OCI-LY1 (cell line): Measurements from ENCODE around the gene BFSP1.

Experiments
- CTCF ChIP-seq: fragments of 200-600 bp; sonication (generic), shearing (Covaris generic); IDR thresholded peaks from 2 replicates; pipeline ENCODE4 v1.5.1; 2017; ENCODE audit warnings: mild to moderate bottlenecking, antibody characterized with exemption, low read length, moderate library complexity, mixed read lengths
- EZH2 ChIP-seq: fragments of 200-600 bp; sonication (generic), shearing (Covaris generic); IDR thresholded peaks from 2 replicates; pipeline ENCODE4 v1.8.0; 2017; ENCODE audit warnings: borderline replicate concordance, mixed run types, mild to moderate bottlenecking, antibody characterized with exemption, low read length, moderate library complexity, mixed read lengths

- no peak for TF ChIP-seq CTCF
- no peak for TF ChIP-seq EZH2
Observed at GRCh38 chr20:17453592-17453991, 77.6 kb downstream of the BFSP1 start.
